NK-92 (cell line): ENCODE data around the gene UTS2R.
"Not testable (repeated sequence)": the region's sequence is repeated elsewhere in the genome, so short reads cannot be mapped to it uniquely, and the experiment has no call there.

Experiments used
- DNase-seq: peaks from one replicate; lab custom pipeline; 2025; ENCODE audit not compliant: unreplicated experiment; lab: John Stamatoyannopoulos, UW

UTS2R gene

DNA sequence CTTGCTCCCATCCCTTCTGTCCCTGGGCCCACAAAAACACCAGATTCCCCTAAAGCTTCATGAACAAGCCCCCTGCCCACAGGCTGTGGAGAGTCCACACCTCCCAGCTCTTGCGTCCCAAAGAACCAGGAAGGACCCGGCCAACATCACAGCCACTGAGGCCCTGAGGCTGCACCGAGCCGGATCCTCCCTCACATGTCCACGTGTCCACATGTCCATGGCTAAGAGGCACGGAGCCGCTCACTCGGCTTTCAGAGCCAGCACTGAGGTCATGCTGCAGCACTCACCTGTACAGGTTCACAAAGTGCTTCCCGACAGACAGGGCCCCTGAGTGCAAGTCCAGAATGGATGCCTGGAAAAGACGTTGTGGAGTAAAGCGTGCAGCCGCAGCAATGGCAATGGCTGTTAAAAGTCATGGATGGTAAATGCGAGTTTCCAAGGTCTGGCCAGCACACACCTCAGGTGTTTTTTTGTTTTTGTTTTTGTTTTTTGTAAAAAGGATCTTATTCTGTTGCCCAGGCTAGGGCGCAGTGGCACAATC, 34.6 kb downstream of the UTS2R start:
- no peak for DNase-seq

DNA sequence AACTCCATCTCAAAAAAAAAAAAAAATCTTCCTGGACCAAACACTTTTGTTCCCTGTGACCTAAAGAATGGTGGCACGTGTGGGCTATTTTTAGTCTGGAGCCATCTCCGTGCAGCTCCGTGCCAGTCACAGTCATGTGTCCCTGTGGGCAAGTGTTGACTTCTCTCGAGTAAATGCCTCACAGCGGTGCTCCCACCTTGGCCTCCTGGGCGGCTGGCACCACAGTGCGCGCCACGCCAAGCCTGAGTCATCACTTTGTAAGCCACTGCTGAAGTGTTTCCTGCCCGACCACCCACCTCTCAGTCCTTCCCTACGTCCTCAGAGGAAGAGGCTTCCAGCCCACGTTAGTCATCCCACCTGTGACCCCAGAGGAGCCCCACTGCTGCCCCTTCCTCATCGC, 35.7 kb downstream of the UTS2R start:
- DNase-seq, result no peak

DNA sequence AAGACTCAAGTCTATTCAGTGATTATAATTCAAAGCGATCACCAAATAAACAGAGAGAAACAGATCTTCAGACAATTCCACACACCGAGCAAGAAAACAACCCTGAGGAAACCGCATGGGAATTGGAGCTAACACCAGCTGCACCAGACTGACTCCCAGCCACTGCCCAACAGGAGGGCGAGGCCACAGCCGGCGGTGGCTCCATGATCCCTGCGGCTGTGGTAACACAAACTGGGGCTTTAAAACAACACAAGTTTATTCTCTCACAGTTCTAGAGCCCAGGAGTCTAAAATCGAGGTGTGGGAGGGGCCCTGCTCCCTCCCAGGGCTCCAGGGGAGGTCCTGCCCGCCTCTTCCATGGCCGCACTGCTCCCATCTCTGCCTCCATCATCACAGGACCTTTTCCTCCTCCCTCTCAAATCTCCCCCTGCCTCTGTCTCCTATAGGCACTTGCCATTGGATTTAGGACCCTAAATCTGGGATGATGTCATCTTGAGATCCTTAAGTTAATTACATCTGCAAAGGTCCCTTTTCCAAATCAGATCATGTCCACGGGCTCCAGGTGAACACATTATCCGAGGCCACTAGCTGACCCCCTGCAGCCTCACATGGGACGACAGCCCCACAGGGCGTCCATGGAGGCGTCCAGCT, 36.8 kb downstream of the UTS2R start:
- DNase-seq, result no peak

DNA sequence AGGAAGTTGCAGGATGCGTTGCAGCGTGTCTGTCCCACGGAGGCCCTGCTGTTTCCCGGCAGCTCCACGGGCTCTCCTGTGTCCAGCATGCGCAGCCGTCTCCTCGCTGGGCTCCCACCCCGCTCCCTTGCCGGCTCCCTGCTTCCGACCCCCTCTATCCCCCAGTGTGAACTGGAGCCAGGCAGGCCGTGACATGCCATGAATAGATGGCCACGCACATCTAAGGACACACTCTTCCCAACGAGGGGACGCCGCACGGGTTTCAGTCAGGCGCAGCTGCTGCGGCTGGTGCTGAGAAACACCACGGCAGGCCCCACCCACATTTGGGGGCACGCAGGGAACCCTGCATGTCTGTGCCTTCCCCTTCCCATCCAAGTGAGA, 37.4 kb downstream of the UTS2R start:
- no peak for DNase-seq

DNA sequence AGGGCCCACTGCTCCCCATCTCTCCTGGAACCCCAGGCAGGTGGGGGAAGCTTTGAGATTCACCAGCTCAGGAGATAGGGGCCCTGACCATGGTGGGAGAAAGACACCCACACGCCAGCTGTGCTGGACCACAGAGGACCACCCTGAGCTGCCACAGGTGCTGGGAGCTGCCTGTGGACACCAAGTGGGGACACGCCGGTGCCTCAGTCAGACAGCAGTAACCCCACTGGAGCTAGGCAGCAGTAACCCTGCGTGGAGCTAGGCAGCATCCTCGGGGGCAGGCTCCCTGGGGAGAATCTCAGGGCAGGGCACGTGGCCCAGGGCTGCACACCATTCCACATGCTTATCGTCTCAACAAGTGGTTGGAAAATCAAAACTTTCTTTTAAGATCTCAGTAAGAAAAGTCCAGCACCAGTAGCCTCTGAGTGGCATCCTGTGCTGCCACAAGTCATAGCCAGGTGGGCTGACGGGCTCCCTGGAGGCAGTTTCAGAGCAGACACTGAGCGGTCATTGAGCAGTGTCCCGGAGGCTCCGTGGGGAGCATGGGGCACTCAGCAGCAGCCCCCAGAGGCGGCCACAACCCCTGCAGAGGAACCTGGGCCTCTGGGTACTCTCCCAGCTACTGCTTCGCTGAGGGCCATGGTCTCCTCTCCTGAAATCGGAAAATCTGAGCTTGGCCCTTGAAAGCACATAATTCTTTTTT, 38.6 kb downstream of the UTS2R start:
- DNase-seq, result no peak

DNA sequence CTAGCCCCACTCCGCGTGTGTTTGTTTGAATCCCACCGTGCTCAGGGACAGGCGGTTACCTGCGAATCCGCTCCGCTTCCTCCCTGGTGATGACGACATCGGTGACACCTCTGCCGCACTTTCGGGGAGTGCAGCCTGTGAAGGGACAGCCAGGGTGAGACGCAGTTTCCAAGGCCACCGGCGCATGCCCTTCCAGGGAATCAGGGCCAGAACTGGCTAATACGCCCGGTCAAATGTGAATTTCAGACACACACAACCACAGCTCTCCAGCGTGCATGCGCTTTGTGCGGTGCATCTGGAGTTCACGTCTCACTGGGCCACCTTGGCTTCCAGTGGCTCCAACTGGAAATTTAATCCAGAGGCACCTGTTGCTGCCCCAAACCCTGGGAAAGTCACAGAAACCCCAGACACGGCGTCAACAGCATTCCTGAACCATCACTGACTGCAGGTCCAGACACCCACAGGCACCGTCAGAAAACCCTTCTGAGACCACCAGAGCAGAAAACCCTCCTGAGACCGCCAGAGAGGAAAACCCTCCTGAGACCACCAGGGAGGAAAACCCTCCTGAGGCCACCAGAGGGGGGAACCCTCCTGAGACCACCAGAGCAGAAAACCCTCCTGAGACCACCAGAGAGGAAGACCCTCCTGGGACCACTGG, 40.0 kb downstream of the UTS2R start:
- no peak for DNase-seq

DNA sequence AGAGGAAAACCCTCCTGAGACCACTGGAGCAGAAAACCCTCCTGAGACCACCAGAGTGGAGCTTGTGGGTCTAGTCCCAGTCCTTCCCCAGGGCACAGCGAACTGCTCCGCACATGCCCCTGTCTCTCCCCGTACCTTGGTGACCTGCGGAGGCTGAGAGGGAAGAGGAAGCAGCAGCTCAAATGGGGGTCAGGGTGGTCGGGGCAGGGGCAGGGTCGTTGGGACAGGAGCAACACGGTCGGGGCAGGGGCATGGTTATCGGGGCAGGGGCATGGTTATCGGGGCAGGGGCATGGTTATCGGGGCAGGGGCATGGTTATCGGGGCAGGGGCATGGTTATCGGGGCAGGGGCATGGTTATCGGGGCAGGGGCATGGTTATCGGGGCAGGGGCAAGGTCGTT, 40.5 kb downstream of the UTS2R start:
- not testable (repeated sequence) for DNase-seq

DNA sequence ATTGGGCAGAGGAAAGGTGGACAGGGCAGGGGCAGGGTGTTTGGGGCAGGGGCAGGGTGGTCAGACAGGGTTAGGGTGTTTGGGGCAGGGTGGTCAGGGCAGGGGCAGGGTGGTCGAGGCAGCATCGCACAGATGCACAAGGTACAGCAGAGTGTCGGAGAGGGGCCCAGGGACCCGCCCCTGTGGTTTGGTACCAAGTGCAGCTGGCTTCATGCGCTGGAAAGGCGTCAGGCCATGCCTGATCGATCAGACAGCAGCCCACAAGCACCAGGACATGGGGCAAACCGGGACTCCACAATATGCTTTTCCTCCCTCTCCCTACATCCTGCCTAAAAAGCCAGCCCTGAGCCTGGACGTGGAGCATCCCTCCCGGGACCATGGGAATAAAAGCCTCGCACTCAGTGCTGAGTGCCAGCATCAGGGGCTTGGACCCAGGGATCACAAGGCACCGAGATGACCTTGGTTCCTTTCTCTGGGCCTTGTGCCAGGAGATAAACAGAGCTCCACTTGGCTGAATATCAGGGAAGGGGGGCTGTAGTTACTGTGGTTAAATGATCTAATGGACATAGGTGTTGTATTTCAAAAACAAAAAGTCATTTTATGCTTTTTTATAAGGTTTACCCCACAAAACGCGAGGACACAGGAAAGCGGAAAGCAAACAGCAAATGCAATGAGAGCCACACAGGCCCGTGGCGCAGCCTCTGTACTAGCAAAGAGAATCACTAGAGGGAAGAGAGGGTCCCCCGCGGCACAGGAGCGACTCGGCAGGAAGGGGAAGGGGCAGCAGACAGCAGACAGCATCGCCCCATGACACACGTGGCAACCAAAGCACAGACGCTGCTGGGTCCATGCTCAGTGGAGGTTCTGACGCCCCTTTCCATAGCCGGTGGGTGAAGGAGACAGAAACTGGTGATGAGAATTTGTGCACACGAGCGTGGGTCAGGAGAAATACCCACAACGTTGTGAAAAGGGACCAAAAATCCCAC, 41.3 kb downstream of the UTS2R start:
- DNase-seq, result no peak

DNA sequence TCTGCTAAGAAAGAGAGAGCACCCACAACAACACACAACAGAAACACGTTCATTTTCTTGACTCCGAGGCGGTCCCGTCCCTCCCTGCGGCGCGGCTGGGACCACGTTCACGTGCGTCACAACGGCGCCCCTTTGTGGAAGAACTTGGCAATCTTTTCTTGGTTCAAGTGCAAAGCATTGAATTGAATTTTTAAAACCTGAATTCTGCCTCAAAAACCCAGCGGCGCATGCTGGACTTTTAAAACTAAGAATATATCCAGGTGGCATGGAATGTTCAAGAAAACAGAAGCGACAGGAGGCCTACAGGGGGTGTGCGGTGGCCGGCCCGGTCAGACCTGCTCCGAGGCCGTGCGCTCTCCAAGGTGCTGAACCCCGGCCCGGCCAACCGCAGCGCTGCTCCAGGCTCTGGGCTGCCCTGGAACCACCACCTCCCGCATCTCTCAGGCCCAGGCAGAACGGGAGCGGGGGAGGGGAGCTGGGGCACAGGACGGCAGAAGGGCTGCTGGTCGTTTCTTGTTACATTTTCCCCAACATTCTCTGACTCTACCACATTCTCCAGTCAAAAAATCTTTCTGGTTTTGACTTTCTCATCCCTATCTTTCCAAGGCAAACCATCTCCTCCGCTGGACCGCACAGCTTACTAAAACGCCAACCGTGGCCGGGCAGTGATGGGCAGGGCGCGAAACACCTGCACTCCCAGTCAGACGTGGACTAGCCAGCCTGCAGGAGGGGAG, 43.1 kb downstream of the UTS2R start:
- DNase-seq, result no peak

DNA sequence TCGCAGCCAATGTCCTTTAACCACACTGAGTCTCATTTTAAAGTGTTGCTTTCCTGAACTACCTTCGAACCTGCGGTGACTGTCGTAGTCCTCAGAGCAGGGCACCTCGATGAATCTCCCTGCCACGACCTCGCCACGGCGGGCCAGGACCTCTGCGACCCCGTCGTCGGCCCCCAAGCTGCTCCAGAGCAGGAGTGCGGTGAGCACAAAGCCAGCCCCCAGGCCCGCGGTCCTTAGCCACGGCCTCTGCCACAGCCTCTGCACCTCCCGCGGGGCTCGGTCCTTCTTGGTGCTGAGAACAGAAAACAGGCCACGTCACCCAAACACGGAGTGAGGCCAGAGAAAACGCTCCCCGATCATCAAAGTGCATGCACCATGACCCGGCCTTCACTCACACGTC, 43.8 kb downstream of the UTS2R start:
- no peak for DNase-seq

DNA sequence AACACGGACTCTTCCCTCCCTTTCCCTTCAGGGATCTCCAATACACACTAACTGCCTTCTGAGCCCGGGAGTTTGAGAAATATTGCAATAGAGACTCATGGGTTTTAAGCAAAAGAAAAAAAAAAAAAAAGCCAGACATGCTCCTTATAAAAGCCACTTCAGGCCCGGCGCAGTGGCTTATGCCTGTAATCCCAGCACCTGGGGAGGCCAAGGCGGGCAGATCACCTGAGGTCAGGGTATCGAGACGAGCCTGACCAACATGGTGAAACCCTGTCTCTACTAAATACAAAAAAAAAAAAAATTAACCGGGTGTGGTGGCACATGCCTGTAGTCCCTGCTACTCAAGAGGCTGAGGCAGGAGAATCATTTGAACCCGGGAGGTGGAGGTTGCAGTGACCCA, 44.2 kb downstream of the UTS2R start:
- DNase-seq, result no peak

DNA sequence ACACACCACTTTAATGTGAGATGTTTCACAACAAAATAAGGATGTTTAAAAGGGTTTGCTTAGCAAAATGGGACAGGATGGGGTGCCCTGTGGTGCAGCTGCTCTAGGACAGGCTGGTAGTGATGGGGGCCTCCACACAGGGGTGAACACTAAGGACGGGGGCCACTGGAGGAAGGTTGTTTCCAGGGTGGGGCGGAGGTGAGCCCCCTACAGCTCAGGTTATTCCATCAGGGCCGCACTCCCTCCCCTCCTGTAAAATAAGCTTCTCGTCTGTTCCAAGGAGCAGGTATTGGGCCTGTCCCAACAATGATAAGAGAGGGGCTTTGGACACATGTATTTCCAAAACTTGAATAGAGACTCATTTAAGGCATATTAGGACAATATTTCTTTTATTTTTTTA, 44.7 kb downstream of the UTS2R start:
- no peak for DNase-seq

DNA sequence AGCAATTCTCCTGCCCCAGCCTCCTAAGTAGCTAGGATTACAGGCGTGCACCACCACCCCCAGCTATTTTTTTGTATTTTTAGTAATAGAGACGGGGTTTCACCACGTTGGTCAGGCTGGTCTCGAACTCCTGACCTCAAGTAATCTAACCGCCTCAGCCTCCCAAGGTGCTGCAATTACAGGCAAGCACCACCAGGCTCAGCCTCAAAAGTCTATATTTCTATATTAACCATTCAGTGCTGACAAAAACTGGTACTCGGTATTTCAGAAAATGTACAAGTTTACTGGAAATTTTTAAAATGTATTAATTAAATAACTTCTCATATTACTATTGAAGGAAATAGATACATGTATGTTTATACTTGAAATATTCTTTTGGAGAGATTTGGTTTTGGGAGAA, 45.2 kb downstream of the UTS2R start:
- DNase-seq, result no peak

DNA sequence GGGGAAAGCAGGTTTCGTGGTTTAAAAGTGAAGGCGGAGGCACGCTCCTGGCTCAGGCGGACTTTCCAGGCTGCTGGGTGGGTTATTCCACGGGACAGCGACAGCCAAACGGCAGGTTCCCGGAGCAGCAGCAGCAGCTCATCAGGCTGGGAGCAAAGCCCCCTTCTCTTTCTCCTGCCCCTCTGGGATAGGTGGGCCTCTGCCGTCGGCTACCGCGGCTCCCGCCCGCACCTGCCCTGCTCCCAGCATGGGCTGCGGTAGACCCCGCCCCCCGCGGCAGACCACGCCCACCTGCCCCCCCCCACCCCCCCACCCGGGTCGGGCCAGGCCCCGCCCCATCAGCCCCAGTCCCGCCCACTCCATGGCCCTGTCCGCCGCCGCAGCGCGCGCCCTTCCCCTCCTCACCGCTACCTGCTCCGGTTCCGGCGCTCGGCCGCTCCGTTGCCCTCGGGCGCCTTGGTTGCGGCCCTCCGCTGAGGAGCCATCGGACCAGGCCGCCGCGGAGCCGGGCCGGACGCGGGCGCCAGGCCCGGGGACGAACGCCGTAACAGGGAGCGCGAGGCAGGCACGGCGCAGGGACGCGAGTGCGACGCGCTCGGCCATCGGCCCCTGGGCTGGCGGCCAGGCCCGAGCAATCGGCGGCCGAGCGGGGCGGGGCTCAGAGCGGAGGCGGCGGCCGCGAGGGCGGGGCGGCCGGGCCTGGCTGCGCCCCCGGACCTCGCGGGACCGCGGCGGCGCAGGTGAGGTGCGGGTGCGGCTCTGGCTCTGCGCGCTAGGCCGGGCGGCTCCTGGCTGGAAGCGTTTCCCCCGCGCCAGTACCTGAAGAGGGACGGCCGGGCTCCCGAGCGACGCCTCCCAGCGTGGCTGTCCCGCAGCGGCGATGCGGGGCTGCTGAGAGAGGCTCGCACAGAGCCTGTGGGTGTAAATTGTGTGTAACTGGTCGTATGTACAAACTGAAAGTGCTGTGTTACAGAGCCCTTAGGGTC, 46.7 kb downstream of the UTS2R start, which contains the start of the genes HEXD and OGFOD3:
Gene HEXD (plus strand): TSS at position 347 of the 986 bp plus-strand sequence. CDS start 1,453 bp downstream, outside the sequence.
Gene OGFOD3 (minus strand): TSS at position 586 of the 986 bp plus-strand sequence. CDS start 101 bp downstream, at position 485.
- DNase-seq, result no peak

DNA sequence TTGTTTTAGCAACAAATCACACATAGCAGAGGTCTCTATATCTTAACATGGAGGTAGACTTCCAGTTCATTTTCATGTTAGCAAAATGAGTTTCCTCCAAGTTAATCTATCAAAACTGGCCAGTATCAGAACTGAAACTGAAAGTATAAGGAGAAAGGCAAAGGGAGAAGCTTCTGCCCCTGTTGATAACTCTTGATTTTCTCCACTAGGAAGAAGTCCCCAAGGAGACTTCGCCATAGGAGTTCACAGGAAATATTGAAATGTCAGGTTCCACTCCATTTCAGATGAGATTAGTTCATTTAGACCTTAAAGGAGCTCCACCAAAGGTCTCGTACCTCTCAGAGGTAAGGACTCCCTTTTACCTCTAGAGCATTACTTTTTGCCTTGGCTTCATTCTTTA, 48.0 kb downstream of the UTS2R start:
- no peak for DNase-seq

DNA sequence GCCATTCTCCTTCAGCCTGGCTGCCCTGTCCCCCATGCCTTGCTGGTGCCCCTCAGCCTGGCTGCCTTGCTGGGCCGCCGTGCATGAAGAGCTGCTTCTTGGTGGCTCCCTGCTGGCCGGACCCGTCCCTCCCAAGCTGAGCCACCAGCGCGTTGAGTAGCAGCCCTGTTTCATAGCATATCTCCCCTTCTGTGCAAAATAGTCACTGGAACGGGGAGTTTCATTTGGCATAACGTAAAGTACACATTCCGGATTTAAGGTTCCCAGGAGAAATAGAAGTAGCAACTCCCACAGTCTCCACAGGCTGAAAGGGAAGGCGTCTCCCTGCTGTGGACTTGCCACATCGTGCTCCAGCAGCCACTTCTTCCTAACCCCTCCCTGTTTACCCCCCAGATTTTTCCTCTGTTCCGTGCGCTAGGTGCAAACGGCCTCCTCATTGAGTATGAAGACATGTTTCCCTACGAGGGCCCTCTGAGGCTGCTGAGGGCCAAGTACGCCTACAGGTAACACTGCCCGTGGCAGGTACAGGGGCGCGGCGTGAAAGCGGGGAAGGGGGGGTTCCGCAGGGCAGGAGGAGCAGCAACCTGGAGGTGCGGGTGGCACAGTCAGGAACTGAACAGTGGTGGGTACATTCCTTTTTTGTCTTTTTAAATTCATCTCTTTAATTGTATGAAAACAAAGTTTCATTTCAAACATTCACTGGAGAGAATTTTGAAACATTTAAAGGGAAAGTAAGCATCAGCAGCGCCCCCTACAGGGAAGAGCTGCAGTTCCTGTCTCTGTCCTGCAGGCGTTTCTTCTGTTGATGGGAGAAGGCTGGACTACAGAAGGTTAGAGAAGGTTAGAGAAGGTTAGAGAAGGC, 52.7 kb downstream of the UTS2R start:
- DNase-seq, result no peak

DNA sequence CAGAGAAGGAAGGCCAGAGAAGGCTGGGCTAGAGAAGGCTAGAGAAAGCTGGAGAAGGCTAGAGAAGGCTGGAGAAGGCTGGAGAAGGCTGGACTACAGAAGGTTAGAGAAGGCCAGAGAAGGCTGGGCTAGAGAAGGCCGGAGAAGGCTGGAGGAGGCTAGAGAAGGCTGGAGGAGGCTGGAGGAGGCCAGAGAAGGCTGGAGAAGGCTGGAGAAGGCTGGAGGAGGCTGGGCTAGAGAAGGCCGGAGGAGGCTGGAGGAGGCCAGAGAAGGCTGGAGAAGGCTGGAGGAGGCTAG, 53.2 kb downstream of the UTS2R start:
- DNase-seq, result no peak
